Smooth muscle cell (in vitro differentiated cells): ENCODE data around the gene TNIP1. TPM values are rescaled to one million over a fixed set of nuclear protein-coding genes. Genes with fewer than 3 reads are reported as not detected.

ENCODE experiments used
- DNase-seq: peaks from one replicate; lab custom pipeline; 2025; ENCODE audit not compliant: unreplicated experiment; lab: John Stamatoyannopoulos, UW
- H2AFZ ChIP-seq: fragments of 200-600 bp; sonication (generic); 2 replicates; pipeline ENCODE4 v1.6.0; 2016; ENCODE audit warnings: antibody characterized with exemption, low read depth, mild to moderate bottlenecking
- H3F3A ChIP-seq: fragments of 200-600 bp; sonication (generic); 2 replicates; pipeline ENCODE4 v1.6.0; 2017; ENCODE audit warnings: antibody characterized with exemption, low read depth
- H3K27ac ChIP-seq: fragments of 200-600 bp; sonication (generic); 2 replicates; pipeline ENCODE4 v1.5.1; 2016; ENCODE audit warnings: low read depth, mild to moderate bottlenecking
- H3K27me3 ChIP-seq: fragments of 200-600 bp; sonication (generic); 2 replicates; pipeline ENCODE4 v1.6.1; 2016; ENCODE audit warnings: low read depth, mild to moderate bottlenecking
- H3K36me3 ChIP-seq: fragments of 200-600 bp; sonication (generic); 2 replicates; pipeline ENCODE4 v1.5.1; 2016; ENCODE audit warnings: low read depth
- H3K4me1 ChIP-seq: fragments of 200-600 bp; sonication (generic); 2 replicates; pipeline ENCODE4 v1.5.1; 2016; ENCODE audit warnings: low read depth
- H3K4me2 ChIP-seq: fragments of 200-600 bp; sonication (generic); 2 replicates; pipeline ENCODE4 v1.6.0; 2016; ENCODE audit warnings: mild to moderate bottlenecking
- H3K4me3 ChIP-seq: fragments of 200-600 bp; sonication (generic); 2 replicates; pipeline ENCODE4 v1.5.1; 2016; ENCODE audit warnings: mild to moderate bottlenecking
- H3K79me2 ChIP-seq: fragments of 200-600 bp; sonication (generic); 2 replicates; pipeline ENCODE4 v1.6.0; 2016; ENCODE audit warnings: low read depth, mild to moderate bottlenecking
- H3K9ac ChIP-seq: fragments of 200-600 bp; sonication (generic); 2 replicates; pipeline ENCODE4 v1.6.0; 2016; ENCODE audit warnings: low read depth
- H3K9me3 ChIP-seq: fragments of 200-600 bp; sonication (generic); replicated peaks from 2 replicates; pipeline ENCODE4 v1.5.1; 2016; ENCODE audit warnings: low read depth
- H4K20me1 ChIP-seq: fragments of 200-600 bp; sonication (generic); 2 replicates; pipeline ENCODE4 v1.6.0; 2016; ENCODE audit warnings: low read depth
- CTCF ChIP-seq: fragments of 200-600 bp; sonication (generic); IDR thresholded peaks from 2 replicates; pipeline ENCODE4 v1.5.1; 2017; ENCODE audit warnings: borderline replicate concordance, mild to moderate bottlenecking, antibody characterized with exemption; ENCODE audit not compliant: insufficient read depth, poor library complexity, severe bottlenecking
- WGBS: methylation state at CpG from one replicate; pipeline ENCODE4 v1.1.7; 2016; ENCODE audit warnings: low lambda C conversion rate; 5-methylcytosine and 5-hydroxymethylcytosine counted together
- polyA plus RNA-seq: library from polyadenylated mRNA; unstranded; fragments of >200 nt; fragmentation: Nextera tagmentation; extraction: Ambion mirVana; gene quantifications from 2 replicates; pipeline ENCODE4 v1.2.1, GENCODE V29; 2016
- total RNA-seq: library from RNA; depleted of rRNA; stranded (reverse); fragments of >200 nt; gene quantifications from 2 replicates; pipeline ENCODE4 v1.2.3, GENCODE V29; 2014

TNIP1 gene
- total and polyA plus RNA-seq, 2 experiments from 2014 or later = 51.4 to 73.7 TPM

GRCh38 chr5:151065609-151066008, 15.2 kb downstream of the TNIP1 start:
- no peaks in the 10 kb centered on the region for H3K9me3 ChIP-seq
- 81% methylated on average over 1 of the region's 1 CpG for WGBS
- no peak overlapping the region for H3K4me2 ChIP-seq
- H2AFZ ChIP-seq = no peak overlapping the region
- H3K27ac ChIP-seq = no peak overlapping the region
- H3K79me2 ChIP-seq = peaks cover 69% of the 10 kb centered on the region
- H3K4me3 ChIP-seq = no peak overlapping the region
- peaks cover 6% of the 10 kb centered on the region for H3K36me3 ChIP-seq
- H3K9ac ChIP-seq = no peak overlapping the region
- TF ChIP-seq CTCF = no peak
- DNase-seq = no peak
- H3K27me3 ChIP-seq = no peaks in the 10 kb centered on the region
- peaks cover 77% of the 10 kb centered on the region for H4K20me1 ChIP-seq
- peaks cover 7% of the 10 kb centered on the region for H3K4me1 ChIP-seq
- no peaks in the 10 kb centered on the region for H3F3A ChIP-seq

DNA sequence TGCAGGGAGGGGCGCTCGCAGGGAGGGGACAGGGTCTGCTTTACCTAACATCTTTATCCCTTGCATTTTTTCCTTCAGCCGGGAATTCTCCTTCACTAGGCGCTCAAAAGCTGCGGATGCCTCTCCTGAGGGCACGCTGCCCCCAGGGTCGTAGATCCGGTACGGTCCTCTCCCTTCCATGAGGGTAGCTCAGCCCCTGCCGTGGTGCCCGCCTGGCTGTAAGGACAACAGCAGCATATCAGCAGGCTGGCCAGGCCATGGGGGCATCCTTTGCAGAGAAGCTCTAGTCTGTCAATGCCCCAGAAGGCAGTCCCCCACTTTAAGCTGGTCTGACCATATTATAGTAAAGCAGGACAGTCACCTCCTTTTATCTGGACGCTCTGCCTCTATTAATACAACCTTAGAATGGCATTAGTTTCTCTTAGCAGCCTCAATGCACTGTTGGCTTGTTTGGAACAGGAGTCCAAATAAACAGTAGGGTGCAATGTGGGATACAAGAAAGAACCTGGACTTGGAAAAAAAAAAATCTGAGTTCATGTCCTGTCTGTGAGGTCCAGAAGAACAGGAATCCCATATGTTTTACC, 15.8 kb downstream of the TNIP1 start:
- Histone ChIP-seq H3K79me2 (peaks cover 63% of the 10 kb centered on the region), H3K9me3 (no peaks in the 10 kb centered on the region), H3K27ac (peak overlapping the region; percentile 95), H3K4me1 (peaks cover 3% of the 10 kb centered on the region), H3K9ac (no peak overlapping the region), H2AFZ (no peak overlapping the region), H3K4me2 (no peak overlapping the region), H4K20me1 (peaks cover 71% of the 10 kb centered on the region), H3K4me3 (no peak overlapping the region), H3K27me3 (no peaks in the 10 kb centered on the region), H3F3A (no peaks in the 10 kb centered on the region), H3K36me3 (peaks cover 6% of the 10 kb centered on the region)
- TF ChIP-seq CTCF = no peak
- WGBS = 97% methylated on average over 10 of the region's 12 CpGs
- no peak for DNase-seq

- no peak overlapping the region for H3K4me3 ChIP-seq
- H4K20me1 ChIP-seq = peaks cover 59% of the 10 kb centered on the region
- no peaks in the 10 kb centered on the region for H3K27me3 ChIP-seq
- H3K9ac ChIP-seq = peak overlapping the region; percentile 81
- peak overlapping the region; percentile 66 for H3K4me2 ChIP-seq
- no peak for TF ChIP-seq CTCF
- 68% methylated on average over 17 of the region's 17 CpGs for whole genome bisulfite sequencing
- no peaks in the 10 kb centered on the region for H3F3A ChIP-seq
- no peak overlapping the region for H2AFZ ChIP-seq
- no peak for DNase-seq
- H3K36me3 ChIP-seq = peaks cover 6% of the 10 kb centered on the region
- H3K4me1 ChIP-seq = peaks cover 3% of the 10 kb centered on the region
- H3K79me2 ChIP-seq = peaks cover 48% of the 10 kb centered on the region
- no peaks in the 10 kb centered on the region for H3K9me3 ChIP-seq
- peak overlapping the region; percentile 95 for H3K27ac ChIP-seq
These were observed 17.5 kb downstream of the TNIP1 start for GRCh38 chr5:151063142-151063989.
